CD4-positive, alpha-beta T cell treated with Interleukin-21 for 1 hour (primary cell): ENCODE measurements around the gene EBF3.

Experiments
- DNase-seq: peaks from one replicate; pipeline ENCODE4 v3.0.0-alpha.2; 2020

EBF3 gene

GRCh38 chr10:129887986-129888783 lies 75.9 kb downstream of the EBF3 start:
- DNase-seq = no peak

- no peak for DNase-seq
These were observed 76.6 kb downstream of the EBF3 start for GRCh38 chr10:129887381-129887905.

DNA sequence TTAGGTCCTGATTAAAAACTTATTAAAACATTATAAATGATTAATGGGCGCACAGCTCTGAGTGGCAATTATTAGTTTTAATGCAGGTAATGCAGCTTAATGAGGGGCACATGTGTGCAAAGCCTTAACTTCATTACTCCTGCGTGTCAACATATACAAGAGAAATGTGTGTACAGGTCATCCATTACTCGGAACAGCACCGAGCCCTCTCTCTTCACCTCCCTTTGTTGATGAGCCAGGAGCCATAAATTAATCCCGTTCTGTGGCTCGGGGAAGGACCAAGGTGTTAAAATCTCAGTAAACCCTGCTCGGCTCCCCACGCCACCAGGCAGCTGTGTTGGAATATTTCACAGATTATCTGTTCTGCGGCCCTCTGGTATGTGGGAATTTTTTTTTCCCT lies 77.8 kb downstream of the EBF3 start:
- no peak for DNase-seq

DNA sequence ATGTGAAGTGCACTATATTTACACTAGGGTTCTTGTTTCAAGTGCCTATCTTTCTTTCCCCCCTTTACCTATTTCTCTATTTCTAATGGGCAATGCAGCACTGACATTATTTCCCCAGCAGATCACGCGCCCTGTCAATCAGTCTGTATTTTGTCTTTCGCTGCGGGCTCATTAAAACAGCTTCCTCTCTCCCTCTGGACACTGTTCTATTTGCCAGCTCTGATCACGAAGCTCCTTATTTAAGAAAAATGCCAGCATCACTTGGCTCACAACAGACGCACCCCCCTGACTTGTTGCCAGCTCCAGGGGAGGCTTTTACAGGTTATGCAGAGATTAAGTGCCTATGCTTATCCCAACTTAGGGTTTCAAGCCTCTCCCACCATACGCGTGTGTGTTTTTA lies 78.5 kb downstream of the EBF3 start:
- DNase-seq = no peak

- DNase-seq = no peak
These were observed 79.5 kb downstream of the EBF3 start for GRCh38 chr10:129884398-129885078.

- DNase-seq = no peak
These were observed 80.3 kb downstream of the EBF3 start for GRCh38 chr10:129883626-129884397.

DNA sequence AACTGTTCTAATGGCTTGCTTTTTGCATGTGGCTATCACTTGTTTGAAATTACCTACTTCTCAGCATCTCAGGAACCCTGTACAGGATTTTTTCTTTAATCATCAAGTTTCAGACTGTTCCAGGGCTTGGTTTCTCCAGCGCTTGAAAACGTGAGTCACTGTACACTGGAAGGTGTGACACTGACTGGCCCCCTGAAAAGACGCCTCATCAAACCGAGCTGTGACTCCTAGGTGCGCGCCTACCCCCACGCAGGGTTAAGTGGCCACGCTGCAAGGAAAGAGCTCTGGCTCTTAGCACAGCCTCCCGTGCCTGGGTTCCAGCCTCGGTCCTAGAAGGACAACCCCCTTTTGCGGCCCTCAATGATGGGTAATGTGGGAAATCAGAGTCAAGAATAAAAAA lies 81.0 kb downstream of the EBF3 start:
- no peak for DNase-seq

- no peak for DNase-seq
These were observed 81.6 kb downstream of the EBF3 start for GRCh38 chr10:129882291-129883010.

GRCh38 chr10:129881641-129882040 lies 82.4 kb downstream of the EBF3 start:
- no peak for DNase-seq

GRCh38 chr10:129880191-129880870 lies 83.7 kb downstream of the EBF3 start:
- no peak for DNase-seq

DNA sequence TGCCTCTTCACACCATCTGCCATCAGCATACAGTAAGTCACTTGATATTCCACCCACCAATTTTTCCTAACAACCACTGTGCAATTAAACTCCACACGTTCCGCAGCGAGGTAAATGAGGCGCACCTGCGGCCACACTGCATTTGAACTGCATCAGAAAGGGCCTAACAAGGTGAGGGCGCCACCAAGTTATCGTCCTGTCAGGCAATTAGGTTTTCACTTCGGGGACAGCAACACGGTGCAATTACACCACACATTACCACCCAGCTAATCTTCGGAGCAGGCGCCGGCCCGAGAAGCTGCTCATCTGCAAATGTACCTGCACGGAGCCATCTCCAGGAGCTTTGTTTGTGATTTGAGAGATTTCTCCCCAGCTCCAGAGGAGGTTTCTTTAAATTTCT lies 84.4 kb downstream of the EBF3 start:
- DNase-seq = no peak

GRCh38 chr10:129878835-129879234 lies 85.2 kb downstream of the EBF3 start:
- no peak for DNase-seq

DNA sequence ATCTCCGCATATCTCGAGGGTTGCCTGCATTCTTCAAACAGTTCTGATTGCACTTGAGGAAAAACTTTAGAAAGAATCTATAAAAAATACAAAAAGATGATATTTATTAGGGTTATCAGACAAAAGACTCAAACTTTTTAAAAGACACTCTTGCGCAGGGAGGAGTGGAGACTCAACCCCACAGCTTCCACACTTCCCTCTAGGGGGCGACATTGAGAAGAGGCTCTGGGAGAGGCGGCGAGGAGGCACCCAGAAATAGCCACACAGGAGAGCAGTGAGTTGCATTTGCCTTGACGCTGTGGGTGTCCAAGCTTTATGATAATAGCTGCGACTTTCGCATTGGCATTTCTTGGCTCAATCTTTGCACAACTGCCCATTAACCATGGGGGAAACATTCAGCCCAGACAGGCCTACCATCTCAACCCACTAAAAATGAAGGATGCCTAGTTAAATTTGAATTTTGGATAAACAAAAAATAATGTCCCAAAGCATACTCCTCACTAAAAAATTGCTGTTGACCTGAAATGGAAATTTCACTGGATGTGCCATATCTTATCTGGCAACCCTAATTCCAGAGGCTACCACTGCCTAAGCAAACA lies 86.2 kb downstream of the EBF3 start:
- DNase-seq = peak; percentile 52

DNA sequence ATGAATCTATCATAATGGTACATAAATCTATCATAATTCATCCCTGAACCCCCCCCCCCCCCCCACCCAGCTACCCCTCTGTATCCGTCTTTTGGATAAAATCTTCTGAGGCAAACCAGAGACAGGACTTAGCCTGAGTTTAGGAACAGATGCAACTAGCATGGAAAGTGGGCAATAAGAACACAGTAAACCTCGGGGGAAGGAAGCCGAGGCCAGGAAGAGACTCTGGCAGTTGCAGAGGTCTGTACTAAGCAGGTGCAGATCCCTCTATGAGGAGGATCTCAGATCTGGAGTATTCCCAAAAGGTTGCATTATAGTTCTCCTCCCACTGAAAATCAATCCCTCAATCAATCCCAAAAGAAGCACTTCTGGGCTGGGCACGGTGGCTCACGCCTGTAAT lies 87.2 kb downstream of the EBF3 start:
- DNase-seq = no peak

GRCh38 chr10:129875993-129876726 lies 87.9 kb downstream of the EBF3 start:
- no peak for DNase-seq

DNA sequence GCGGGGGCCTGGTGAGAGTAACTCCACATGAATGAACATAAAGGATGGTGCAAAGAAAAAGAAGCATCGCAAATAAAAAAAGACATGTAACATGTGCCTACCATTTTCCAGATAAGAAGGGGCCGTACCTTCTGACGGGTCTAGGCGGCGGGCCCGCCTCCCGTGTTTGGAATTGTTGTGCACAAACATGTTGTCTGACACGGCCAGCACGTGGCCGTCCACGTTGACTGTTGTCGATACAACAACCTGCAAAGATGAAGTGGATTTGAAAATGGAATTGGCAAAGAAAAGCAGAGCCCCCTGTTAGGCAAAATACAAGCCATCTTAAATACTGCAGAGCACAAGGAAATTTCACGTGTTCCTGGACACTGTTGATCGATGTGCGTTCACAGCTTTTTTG lies 90.7 kb downstream of the EBF3 start:
- no peak for DNase-seq

GRCh38 chr10:129871966-129872365 lies 92.1 kb downstream of the EBF3 start:
- DNase-seq = no peak

GRCh38 chr10:129870961-129871621 lies 93.0 kb downstream of the EBF3 start:
- no peak for DNase-seq

DNA sequence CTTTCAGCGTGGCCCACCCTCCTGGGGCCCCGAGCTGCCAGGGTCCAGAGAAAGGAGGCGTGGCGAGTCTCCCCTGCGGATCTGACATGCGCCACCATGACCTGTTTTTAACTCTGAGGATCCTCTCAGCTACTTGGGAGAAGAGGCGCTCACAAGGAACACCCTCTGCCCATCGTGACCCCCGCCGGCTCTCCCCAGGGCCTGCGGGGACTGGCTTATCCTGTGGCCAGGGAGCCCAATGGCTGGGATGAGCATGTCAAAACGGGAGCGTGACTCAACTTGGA lies 93.7 kb downstream of the EBF3 start:
- DNase-seq = no peak

DNA sequence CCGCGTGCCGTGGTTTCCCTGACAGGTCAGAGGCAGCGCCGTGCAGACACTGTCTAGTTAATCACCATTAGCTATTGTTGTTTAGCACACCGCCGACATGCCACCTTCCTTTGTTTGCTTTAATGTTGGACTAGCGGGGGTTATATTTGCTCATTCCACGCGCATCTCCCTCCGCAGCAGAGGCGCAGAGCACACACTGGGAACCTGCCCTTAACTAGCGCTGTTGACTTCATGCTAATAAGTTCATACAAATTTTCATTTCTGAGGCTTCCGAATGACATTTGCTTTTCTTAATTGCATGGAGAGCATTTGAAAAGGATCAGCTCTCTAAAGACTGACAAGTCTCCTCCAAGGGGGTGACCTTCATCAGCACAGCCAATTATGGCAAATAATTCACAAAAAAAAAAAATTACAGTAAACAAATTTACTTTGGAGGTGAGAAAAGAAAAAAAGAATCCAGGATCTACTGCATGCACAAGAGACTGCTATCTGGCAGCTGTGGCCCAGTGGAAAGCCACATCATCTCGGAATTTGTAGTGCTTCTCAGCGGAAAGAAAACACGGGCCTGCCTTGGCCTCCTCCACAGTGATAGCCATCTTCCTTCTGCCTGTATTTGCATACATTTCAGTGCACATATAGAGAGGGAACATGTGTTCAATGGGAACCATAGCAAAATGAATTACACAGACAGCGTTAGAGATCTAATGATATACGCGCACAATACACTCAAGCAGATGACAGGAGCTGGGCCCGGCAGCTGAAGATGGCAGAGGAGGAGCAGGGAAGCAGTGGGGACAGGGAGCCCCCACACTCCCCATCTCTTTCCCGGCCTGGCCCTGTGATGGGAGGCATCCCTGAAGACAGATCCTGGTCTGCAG lies 94.2 kb downstream of the EBF3 start:
- no peak for DNase-seq
